Loucy (cell line): ENCODE measurements around the gene PGK1.

Experiments used
- H2AFZ ChIP-seq: fragments of 200-600 bp; sonication (generic); 2 replicates; pipeline ENCODE4 v1.6.0; 2016; ENCODE audit warnings: antibody characterized with exemption, mild to moderate bottlenecking, low read length, moderate library complexity
- H3F3A ChIP-seq: fragments of 200-600 bp; 2 replicates; pipeline ENCODE4 v1.6.0; 2016; ENCODE audit warnings: antibody characterized with exemption, low read depth, mild to moderate bottlenecking
- H3K27me3 ChIP-seq: fragments of 200-600 bp; sonication (generic); 2 replicates; pipeline ENCODE4 v1.6.1; 2014; ENCODE audit warnings: low read length, mild to moderate bottlenecking; ENCODE audit not compliant: insufficient read depth, poor library complexity, severe bottlenecking
- H3K36me3 ChIP-seq: fragments of 200-600 bp; sonication (generic); 2 replicates; pipeline ENCODE4 v1.6.1; 2016; ENCODE audit warnings: low read length; ENCODE audit not compliant: insufficient read depth
- H3K4me1 ChIP-seq: fragments of 200-600 bp; sonication (generic); 2 replicates; pipeline ENCODE4 v1.5.1; 2014; ENCODE audit warnings: low read length, mild to moderate bottlenecking; ENCODE audit not compliant: insufficient read depth, poor library complexity, severe bottlenecking
- H3K4me2 ChIP-seq: fragments of 200-600 bp; sonication (generic); 2 replicates; pipeline ENCODE4 v1.6.0; 2014; ENCODE audit warnings: antibody characterized with exemption, low read length, low read depth, mild to moderate bottlenecking; ENCODE audit not compliant: poor library complexity, severe bottlenecking
- H3K4me3 ChIP-seq: fragments of 200-600 bp; sonication (generic); 2 replicates; pipeline ENCODE4 v1.5.1; 2014; ENCODE audit warnings: low read length, mild to moderate bottlenecking, mixed read lengths; ENCODE audit not compliant: poor library complexity, severe bottlenecking
- H3K79me2 ChIP-seq: fragments of 200-600 bp; sonication (generic); 2 replicates; pipeline ENCODE4 v1.6.1; 2014; ENCODE audit warnings: low read length; ENCODE audit not compliant: insufficient read depth
- H3K9ac ChIP-seq: fragments of 200-600 bp; sonication (generic); 2 replicates; pipeline ENCODE4 v1.6.0; 2014; ENCODE audit warnings: mild to moderate bottlenecking, low read depth, low read length, moderate library complexity; ENCODE audit not compliant: poor library complexity, severe bottlenecking
- H3K9me2 ChIP-seq: fragments of 200-600 bp; sonication (generic); replicated peaks from 2 replicates; pipeline ENCODE4 v1.6.1; 2016; ENCODE audit warnings: low read depth, low read length, mixed read lengths
- H3K9me3 ChIP-seq: fragments of 200-600 bp; sonication (generic); 2 replicates; pipeline ENCODE4 v1.6.1; 2014; ENCODE audit warnings: mild to moderate bottlenecking, antibody characterized with exemption, low read length, low read depth; ENCODE audit not compliant: insufficient read depth
- H4K20me1 ChIP-seq: fragments of 200-600 bp; sonication (generic); 2 replicates; pipeline ENCODE4 v1.6.0; 2014; ENCODE audit warnings: antibody characterized with exemption, low read length, mild to moderate bottlenecking; ENCODE audit not compliant: insufficient read depth, poor library complexity, severe bottlenecking
- EZH2phosphoT487 ChIP-seq: fragments of 200-600 bp; IDR thresholded peaks from 2 replicates; pipeline ENCODE4 v1.6.1; 2018; ENCODE audit warnings: antibody characterized with exemption, mild to moderate bottlenecking, moderate library complexity, borderline replicate concordance
- TF ChIP-seq, protein P1 (sequence below): fragments of 200-600 bp; sonication (generic); conservative IDR thresholded peaks from 2 replicates; pipeline ENCODE4 v1.5.1; 2014; ENCODE audit warnings: mild to moderate bottlenecking, antibody characterized with exemption, low read length

PGK1 gene

DNA sequence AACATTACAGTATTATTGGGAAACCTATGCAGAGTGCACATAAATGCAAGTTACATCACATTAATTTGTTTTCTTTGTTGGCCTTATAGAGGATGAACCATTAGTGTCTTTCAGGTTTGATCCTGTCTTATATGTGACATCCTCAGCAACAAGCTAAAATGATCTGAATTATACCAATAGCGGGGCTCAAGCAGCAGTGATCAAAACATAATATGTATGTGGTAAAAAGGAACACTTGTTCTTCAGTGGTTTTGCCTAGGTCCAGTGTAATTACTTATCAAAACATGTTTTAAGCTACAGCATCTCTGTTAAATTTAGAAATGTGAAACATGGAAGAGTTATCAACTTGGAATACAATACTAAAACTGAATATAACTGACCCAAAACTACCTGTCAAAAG is 26.3 kb downstream of the PGK1 start:
- Histone ChIP-seq H3K4me1 (no peaks in the 10 kb centered on the region), H3F3A (no peaks in the 10 kb centered on the region), H3K4me3 (no peak overlapping the region), H3K36me3 (peaks cover 48% of the 10 kb centered on the region; the same call in 1 of the 2 replicates), H3K79me2 (no peaks in the 10 kb centered on the region; the same call in 1 of the 2 replicates), H3K9me3 (no peaks in the 10 kb centered on the region), H4K20me1 (peaks cover 2% of the 10 kb centered on the region), H3K27me3 (no peaks in the 10 kb centered on the region), H2AFZ (no peak overlapping the region), H3K9me2 (no peaks in the 10 kb centered on the region), H3K4me2 (no peak overlapping the region), H3K9ac (no peak overlapping the region)
- no peak for TF ChIP-seq EZH2phosphoT487
- TF ChIP-seq, protein P1, sequence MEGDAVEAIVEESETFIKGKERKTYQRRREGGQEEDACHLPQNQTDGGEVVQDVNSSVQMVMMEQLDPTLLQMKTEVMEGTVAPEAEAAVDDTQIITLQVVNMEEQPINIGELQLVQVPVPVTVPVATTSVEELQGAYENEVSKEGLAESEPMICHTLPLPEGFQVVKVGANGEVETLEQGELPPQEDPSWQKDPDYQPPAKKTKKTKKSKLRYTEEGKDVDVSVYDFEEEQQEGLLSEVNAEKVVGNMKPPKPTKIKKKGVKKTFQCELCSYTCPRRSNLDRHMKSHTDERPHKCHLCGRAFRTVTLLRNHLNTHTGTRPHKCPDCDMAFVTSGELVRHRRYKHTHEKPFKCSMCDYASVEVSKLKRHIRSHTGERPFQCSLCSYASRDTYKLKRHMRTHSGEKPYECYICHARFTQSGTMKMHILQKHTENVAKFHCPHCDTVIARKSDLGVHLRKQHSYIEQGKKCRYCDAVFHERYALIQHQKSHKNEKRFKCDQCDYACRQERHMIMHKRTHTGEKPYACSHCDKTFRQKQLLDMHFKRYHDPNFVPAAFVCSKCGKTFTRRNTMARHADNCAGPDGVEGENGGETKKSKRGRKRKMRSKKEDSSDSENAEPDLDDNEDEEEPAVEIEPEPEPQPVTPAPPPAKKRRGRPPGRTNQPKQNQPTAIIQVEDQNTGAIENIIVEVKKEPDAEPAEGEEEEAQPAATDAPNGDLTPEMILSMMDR: no peak

DNA sequence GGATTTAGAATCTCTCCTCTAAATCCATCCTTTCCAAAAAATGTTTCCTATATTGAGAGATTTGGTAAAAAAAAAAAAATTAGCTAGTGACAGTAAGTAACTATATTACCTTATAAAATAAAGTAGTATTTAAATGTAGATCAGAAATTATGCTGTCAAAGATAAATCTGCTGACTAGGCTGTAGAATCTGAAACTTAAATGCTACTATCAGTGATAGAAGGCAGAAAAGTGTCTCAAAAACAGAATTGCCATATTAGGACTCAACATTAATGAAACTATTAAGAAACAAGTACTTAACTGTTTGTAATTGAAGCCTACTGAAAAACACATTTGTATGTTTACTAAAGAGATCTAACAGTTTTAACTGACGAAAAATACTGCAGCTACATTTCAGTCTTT is 27.1 kb downstream of the PGK1 start:
- H3K36me3 ChIP-seq: peaks cover 41% of the 10 kb centered on the region; the same call in 1 of the 2 replicates
- no peaks in the 10 kb centered on the region for H3K9me3 ChIP-seq
- H2AFZ ChIP-seq: no peak overlapping the region
- H3K4me3 ChIP-seq: no peak overlapping the region
- no peaks in the 10 kb centered on the region for H3K9me2 ChIP-seq
- TF ChIP-seq, protein P1: no peak
- TF ChIP-seq EZH2phosphoT487: no peak
- H3K4me2 ChIP-seq: no peak overlapping the region
- H3F3A ChIP-seq: no peaks in the 10 kb centered on the region
- H3K27me3 ChIP-seq: no peaks in the 10 kb centered on the region
- no peak overlapping the region for H3K9ac ChIP-seq
- no peaks in the 10 kb centered on the region for H3K4me1 ChIP-seq
- H3K79me2 ChIP-seq: no peaks in the 10 kb centered on the region; the same call in 1 of the 2 replicates
- H4K20me1 ChIP-seq: no peaks in the 10 kb centered on the region

DNA sequence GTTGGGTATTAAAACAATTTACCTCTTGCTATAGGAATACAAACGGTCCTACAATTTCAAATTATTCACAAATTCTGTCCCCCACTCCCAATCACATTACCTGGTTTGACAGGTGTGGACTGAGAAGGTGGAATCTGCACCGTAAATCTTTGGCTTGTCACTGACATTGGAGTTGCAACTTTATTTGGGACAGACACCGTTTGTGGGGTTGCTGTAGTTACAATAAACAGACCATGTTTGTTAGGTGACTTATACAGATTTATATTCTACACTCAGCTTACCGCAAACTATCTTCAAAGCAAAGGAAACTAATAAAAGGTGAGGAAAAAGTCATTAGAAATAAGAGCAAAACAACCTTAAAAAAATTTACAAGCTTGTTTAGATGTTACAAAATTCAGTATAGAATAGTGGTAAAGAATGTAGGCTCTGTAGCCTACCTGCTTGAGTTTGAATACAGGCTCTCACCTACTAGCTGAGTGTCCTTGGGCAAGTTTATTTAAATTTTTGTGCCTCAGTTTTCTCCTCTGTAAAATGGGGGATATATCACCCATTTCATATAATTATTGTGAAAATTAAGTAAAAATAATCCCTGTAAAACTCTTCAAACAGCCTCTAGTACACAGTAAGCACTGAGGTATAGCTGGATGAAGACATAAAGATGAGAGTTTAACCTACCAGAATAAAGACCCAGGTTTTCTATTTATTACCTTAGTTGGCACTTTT is 29.4 kb downstream of the PGK1 start:
- H3F3A ChIP-seq: no peaks in the 10 kb centered on the region
- no peaks in the 10 kb centered on the region for H3K27me3 ChIP-seq
- no peaks in the 10 kb centered on the region for H3K4me1 ChIP-seq
- H3K4me3 ChIP-seq: no peak overlapping the region
- no peaks in the 10 kb centered on the region for H3K9me2 ChIP-seq
- H3K4me2 ChIP-seq: no peak overlapping the region
- H3K9ac ChIP-seq: no peak overlapping the region
- peaks cover 18% of the 10 kb centered on the region; the same call in 1 of the 2 replicates for H3K36me3 ChIP-seq
- H3K79me2 ChIP-seq: no peaks in the 10 kb centered on the region
- no peaks in the 10 kb centered on the region for H4K20me1 ChIP-seq
- H3K9me3 ChIP-seq: no peaks in the 10 kb centered on the region
- TF ChIP-seq EZH2phosphoT487: no peak
- TF ChIP-seq, protein P1: no peak
- H2AFZ ChIP-seq: no peak overlapping the region
